Measurements from ENCODE around the gene RPL3.

The RPL3 gene

DNA sequence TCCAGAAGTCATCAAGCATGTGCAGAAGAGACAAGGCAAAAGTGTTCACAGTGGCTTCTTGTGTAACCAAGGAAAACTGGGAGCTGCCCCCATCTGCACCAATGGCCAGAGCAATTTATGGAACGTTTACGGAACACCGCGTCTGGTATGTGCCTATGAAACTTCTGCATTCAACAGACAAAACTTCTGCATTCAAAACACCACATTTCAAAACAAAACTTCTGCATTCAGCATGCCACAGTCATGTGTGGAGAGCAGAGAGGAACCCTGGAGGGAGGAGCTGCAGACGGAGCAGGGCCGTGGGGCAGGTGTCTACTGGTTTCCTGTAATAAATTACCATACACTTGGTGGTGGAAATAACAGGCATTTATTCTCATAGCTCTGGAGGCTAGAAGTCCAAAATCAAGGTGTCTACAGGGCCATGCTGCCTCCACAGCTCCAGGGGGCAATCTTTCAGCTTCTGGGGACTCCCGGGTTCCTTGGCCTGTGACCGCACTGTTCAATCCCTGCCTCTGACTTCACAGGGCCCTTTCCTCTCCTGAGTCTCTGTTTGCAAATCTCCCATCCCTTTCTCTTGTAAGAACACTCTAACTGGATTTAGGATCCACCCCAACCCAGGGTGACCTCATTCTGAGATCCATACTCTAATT is 32.2 kb downstream of the RPL3 start:
- no peak overlapping the region for H3K27ac ChIP-seq
- no peak for DNase-seq (ENCODE audit: low read depth, low spot score)

DNA sequence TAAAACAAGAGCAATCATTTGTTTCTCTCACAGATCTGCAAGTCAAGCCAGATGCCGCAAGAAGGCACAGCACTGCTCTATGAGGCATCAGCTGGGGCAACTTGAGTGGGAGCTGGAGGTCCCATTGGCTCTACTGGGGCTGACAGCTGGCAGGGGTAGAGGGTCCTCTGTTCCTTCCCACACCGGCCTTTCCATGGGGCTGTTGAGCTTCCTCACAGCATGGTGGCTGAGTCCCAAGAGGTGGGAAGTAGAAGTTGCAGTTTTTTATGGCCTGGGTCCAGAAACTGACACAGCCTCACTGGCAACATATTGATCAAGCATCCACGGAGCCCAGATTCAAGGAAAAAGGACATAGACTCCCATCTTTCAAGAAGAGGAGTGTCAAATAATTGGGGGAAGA is 34.4 kb downstream of the RPL3 start:
- no peak for DNase-seq (ENCODE audit: low read depth, low spot score)

DNA sequence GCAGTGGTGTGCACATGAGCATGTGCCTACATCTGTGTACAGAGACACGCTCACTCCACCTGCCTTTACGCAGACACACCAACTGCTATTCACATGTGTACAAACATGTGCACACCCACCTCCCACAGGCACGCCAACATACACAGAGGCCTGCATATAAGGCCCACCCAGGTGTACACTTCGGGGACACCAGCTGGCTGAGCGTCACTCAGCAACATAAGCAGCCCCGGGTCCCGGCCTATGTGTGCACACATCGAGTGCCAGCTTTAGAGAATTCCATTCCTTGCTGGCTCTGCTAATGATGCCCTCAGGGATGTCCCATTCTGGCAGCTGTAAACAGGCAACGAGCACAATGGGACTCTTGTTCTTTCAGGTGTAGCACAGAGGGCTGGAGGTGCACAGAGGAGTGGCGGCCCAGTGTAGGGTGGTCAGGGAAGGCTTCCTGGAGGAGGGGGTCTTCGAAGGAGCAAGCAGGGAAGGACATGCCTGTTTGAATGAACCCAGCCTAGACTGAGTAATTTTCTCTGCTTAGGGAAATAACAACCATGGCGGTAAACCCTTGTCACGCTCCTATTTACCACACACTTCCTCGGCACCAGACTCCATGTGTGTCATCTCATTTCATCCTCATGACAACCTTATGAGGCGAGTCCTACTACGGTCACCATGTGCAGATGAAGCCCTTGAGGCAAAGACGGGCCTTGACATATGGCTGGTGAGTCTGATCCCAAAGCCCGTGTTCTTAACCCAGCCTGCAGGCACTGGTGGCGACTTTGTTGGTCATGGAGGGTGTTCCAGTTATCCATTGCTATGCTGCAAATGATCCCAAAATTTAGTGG is 35.1 kb downstream of the RPL3 start:
- no peak for DNase-seq (ENCODE audit: low read depth, low spot score)
- H3K27ac ChIP-seq, result peak overlapping the region; percentile 2

More for the DNA sequence above, 34.4 kb downstream of the RPL3 start:
- peak overlapping the region; percentile 2 for H3K27ac ChIP-seq

DNA sequence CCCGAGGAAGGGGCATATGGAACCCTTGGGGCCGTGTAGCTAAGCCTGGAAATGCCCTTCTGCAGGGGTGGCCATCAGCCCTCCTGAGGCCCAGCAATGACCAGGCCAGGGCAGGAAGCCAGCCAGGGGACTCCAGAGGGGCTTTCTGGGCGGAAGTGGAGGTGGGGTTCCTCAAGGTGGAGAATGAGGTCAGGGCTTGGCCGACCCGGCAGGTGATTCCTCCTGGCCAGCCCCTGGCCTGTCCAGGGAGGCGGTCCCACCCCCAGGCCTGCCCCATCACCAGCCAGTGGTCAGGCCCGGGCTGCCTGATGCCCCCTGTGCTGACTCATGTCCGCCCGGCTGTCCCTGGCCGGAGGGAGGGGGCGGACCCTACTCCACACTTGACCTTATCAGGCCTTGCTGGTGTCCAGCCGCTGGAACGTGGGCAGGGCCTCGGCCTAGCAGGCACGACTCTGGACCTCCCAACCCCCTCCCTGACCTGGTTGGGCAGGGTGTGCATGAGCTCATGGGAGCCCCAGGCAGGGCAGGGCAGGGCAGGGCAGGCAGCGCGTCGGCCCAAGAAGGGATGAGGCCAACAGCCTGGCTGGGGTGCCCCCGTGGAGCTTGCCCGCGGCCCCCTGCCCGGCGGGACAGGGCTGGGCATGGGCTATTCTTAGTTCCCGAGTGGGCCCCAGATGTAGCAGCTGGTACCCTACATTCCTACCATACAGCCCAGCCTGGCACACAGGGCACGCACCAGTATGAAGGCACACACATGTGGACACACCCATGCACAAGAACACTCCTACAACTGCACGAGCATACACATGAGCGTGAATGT is 35.9 kb downstream of the RPL3 start:
- peak overlapping the region; percentile 10 for H3K27ac ChIP-seq
- no peak for DNase-seq (ENCODE audit: low read depth, low spot score)

GRCh38 chr22:39282645-39283321 is 36.6 kb downstream of the RPL3 start:
- DNase-seq (ENCODE audit: low read depth, low spot score), result no peak
- H3K27ac ChIP-seq, result peak overlapping the region; percentile 10

DNA sequence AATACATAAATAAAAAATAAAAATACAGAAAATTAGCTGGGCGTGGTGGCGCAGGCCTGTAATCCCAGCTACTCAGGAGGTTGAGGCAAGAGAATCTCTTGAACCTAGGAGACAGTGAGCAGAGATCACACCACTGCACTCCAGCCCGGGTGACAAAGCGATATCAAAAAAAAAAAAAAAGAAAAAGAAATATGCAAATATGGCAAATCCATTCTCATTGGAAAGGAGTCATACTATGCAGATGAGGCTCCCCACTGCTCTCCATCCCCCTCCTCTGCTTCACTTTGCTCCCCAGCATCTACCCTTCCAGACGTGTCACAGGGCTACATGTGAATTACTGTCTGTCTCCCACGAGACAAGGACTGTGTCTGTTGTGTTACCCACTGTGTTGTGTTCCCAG is 38.3 kb downstream of the RPL3 start:
- DNase-seq (ENCODE audit: low read depth, low spot score), result no peak
- H3K27ac ChIP-seq, result no peak overlapping the region

DNA sequence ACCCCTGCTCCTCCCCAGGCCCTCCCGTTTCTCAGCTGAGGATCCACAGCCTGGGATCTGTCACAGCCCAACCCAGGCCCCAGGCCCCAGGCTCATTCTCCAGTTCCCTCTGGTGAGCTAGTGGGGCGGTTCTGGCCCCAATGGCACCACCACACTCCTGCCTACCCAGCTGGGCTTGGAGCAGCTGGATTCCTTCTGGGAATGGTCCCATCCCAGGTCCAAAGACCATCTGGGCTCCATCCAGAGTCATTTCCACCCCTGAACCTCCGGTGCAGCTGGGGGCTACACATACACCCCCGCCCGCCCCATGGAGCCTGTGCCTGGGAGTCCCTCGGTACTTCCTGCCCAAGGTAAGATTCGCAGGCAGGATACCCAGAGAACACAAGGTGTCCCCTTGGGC is 39.2 kb downstream of the RPL3 start:
- H3K27ac ChIP-seq, result no peak overlapping the region
- DNase-seq (ENCODE audit: low read depth, low spot score), result no peak

DNA sequence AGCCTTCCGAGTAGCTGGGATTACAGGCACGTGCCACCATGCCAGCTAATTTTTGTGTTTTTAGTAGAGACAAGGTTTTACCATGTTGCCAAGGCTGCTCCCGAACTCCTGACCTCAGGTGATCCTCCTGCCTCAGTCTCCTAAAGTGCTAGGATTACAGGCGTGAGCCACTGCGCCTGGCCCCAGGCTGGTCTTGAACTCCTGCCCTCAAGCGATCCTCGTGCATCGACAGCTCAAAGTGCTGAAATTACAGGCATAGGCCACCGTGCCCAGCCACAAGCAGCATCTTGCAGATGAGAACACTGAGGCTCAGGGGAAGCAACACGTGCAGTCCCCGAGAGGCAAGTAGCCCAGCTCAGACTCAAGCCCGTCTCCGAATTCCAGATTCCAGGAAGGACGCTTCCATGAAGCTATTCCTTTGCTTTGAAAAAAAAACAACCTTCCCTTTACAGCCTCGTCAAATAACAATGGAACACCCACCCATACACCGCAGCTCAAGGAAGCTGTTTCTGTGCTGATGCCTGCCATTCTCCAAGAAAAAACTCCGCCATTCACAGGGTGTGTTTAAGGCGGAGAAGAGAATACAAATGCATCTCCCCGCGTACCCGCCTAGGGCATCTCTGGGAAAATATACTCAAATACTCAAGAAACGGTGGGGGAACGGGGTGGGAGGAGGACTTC is 40.1 kb downstream of the RPL3 start:
- H3K27ac ChIP-seq, result no peak overlapping the region

DNA sequence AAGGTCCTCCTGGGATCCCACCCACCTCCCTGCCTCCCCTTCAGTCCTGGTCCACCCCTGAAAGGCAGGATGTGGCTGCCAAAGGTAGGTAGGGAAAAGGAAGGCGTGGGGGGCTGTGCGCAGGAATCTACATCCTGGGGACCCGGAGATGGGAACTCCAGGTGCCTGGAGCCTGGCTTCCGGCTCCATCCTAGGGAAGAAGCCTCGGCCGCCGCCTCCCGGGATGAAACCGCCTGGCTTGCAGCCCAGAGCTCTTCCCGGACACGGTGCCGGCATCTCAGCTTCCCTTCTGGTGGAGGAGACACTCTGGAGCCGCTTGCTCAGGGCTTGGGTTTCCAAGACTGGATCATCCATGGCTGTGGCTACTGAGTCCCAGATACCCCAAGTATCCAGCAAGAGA is 41.4 kb downstream of the RPL3 start:
- H3K27ac ChIP-seq, result no peak overlapping the region
- no peak for DNase-seq (ENCODE audit: low read depth, low spot score)

More for the DNA sequence above, 40.1 kb downstream of the RPL3 start:
- no peak for DNase-seq (ENCODE audit: low read depth, low spot score)

DNA sequence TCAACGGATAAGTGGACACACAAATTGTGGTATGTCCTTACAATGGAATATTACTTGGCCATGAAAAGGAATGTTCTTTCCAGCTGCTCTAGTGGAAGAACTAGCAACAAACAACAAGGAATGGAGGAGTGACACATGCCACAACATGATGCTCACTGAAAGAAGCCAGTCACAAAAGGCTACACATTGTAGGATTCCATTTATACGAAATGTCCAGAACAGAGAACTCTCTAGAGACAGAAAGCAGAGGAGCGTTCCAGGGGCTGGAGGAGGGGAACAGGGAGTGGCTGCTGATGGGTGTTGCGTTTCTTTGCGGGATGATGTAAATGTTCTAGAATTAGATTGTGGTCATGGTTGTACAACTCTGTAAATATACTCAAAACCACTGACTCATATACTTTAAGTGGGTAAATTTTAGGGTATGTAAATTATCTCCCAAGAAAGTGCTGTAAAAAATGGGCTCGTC is 42.2 kb downstream of the RPL3 start:
- peak; percentile 36 for DNase-seq (ENCODE audit: low read depth, low spot score)
- no peak overlapping the region for H3K27ac ChIP-seq

- H3K27ac ChIP-seq, result no peak overlapping the region
- no peak for DNase-seq (ENCODE audit: low read depth, low spot score)
Observed at GRCh38 chr22:39276440-39277141, 42.8 kb downstream of the RPL3 start.

GRCh38 chr22:39275814-39276439 is 43.5 kb downstream of the RPL3 start:
- DNase-seq (ENCODE audit: low read depth, low spot score), result no peak
- H3K27ac ChIP-seq, result no peak overlapping the region

DNA sequence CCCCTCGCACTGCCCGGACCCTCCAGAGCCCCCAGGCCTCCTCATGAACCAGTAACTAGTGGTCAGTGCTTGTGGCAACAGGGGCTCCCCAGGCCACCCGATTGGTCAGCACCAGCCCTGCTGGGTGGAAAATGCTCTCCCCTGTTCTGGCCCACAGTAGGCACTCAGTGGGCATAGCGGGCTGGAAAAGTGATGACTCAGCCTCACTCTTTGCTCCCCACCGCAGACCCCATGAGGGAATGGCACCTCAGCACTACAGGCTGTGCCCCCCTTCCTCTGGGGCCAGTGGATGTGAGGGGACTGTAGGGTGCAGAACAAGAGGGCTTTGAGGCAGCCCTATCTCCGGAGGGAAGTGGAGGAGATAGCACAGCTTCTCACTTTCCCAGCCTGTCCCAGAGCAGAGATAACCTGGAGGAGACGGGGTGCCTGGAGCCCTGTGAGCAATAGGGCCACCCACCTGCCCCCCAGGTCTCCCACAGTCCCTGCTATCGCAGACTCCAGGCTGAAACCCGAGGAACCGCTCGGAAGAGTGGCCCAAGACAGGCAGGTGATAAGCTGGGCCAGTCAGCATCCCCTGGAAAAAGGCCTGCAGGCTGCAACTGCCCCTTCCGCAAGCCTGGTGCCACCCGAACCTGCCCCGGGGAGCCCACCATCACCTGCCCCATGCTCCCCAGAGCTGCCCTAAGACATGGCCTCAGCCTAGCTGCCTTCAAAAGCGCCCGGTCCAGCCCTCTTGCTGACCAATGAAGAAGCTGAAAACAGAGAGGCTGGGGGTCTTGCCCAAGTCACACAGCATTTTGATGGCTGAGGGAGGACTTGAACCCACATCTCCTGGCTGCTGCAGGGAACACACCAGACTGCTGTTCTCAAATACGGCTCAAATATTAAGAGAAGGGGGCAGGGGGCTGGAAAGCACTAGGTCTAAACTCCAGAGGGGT is 45.2 kb downstream of the RPL3 start:
- no peak overlapping the region for H3K27ac ChIP-seq
- no peak for DNase-seq (ENCODE audit: low read depth, low spot score)

- H3K27ac ChIP-seq, result no peak overlapping the region
- DNase-seq (ENCODE audit: low read depth, low spot score), result no peak
Observed at GRCh38 chr22:39270792-39271191, 48.6 kb downstream of the RPL3 start.

DNA sequence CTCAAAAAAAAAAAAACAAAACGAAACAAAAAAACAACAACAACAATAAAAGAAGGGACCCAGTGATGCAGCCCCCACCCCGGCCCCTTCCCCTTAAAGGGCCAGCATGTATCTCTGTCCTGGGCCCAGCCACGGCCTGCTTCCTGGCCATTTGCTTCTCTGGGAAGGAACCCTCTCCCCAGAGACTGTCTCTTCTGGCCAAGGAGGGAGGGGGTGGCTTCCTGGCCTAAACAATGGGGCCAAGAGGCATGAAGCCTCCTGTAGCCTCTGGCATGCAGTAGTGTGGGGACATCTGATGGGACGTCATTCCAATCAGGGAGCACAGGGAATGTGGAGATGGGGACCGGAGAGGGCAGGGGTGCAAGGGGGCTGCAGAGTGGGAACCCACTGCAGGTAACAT is 49.1 kb downstream of the RPL3 start:
- no peak for DNase-seq (ENCODE audit: low read depth, low spot score)
- no peak overlapping the region for H3K27ac ChIP-seq

GRCh38 chr22:39269095-39269790 is 50.2 kb downstream of the RPL3 start:
- no peak for DNase-seq (ENCODE audit: low read depth, low spot score)

DNA sequence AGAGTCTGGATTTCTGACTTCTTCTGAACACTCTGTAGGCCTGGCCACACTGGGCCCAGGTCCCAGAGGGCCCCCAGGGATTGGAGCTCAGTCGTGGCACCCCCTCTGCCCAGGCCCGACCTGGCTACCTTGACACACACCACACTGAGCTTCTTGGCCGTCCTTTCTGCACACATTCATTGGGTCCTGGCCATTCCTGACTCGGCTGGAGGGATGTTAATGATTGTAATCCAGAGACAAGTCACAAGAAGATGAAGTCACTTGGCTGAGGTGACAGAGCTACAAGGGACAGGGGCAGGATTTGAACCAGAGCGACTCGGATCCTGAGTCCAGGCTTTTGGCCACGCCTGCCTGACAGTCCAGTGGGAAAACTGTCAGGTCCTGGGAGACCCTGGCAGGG is 50.8 kb downstream of the RPL3 start:
- DNase-seq (ENCODE audit: low read depth, low spot score), result no peak

More at GRCh38 chr22:39269095-39269790, 50.2 kb downstream of the RPL3 start:
- H3K27ac ChIP-seq, result no peak overlapping the region

More for the DNA sequence above, 50.8 kb downstream of the RPL3 start:
- H3K27ac ChIP-seq, result no peak overlapping the region
